Renal pelvis (tissue), 4 donors: ENCODE measurements around the gene IFFO2. TPM values are rescaled to one million over a fixed set of nuclear protein-coding genes. Genes with fewer than 3 reads are reported as not detected.

ENCODE experiments used
- DNase-seq: peaks from one replicate; pipeline ENCODE4 v3.0.0-alpha.2; 2013
- polyA plus RNA-seq, 3 donors: library from polyadenylated mRNA; unstranded; fragments of 120-200 nt; gene quantifications; one replicate each; pipeline ENCODE4 v1.2.1, GENCODE V29; 2013; ENCODE audit not compliant: insufficient read length in 3 of 3

The IFFO2 gene
- polyA plus RNA-seq, 3 donors = 27.9 to 31.4 (median 29.8) TPM

- DNase-seq = no peak
Measured at GRCh38 chr1:18858070-18858688, 98.3 kb downstream of the IFFO2 start.

- no peak for DNase-seq
Measured at GRCh38 chr1:18856435-18856834, 100.0 kb downstream of the IFFO2 start.

GRCh38 chr1:18855573-18855972 lies 100.9 kb downstream of the IFFO2 start:
- DNase-seq = no peak

GRCh38 chr1:18854331-18855025 lies 102.0 kb downstream of the IFFO2 start:
- no peak for DNase-seq

Other genes starting within 250 kb of the IFFO2 start
- not detected for gene TAS1R2, start 97.0 kb downstream of the IFFO2 start, polyA plus RNA-seq
- gene ALDH4A1, start 54.1 kb downstream of the IFFO2 start, polyA plus RNA-seq = 10 to 100 TPM; 81.1 to 92.8 (median 85.7) TPM